ENCODE measurements around the gene BIRC2.

DNA sequence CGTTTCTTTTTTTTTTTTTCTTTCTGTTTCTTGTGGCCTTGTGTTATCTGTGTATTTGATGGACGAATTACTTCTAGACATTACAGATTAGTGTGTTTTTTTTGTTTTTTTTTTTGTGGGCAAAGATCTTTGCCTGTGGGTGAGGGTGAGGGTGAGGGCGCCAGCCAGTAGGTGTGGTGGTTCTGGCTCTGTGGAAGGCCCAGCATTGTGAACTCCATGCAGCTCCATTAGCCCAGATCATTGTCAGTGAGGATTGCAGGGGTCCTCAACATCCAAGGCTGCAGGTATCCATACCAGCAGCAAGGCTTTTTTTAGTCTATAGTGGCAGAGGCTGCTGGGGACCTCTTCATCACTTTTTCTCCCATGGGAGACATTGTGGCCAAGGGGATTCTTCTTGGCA lies 13.7 kb downstream of the BIRC2 start:
- TF ChIP-seq, protein P1, sequence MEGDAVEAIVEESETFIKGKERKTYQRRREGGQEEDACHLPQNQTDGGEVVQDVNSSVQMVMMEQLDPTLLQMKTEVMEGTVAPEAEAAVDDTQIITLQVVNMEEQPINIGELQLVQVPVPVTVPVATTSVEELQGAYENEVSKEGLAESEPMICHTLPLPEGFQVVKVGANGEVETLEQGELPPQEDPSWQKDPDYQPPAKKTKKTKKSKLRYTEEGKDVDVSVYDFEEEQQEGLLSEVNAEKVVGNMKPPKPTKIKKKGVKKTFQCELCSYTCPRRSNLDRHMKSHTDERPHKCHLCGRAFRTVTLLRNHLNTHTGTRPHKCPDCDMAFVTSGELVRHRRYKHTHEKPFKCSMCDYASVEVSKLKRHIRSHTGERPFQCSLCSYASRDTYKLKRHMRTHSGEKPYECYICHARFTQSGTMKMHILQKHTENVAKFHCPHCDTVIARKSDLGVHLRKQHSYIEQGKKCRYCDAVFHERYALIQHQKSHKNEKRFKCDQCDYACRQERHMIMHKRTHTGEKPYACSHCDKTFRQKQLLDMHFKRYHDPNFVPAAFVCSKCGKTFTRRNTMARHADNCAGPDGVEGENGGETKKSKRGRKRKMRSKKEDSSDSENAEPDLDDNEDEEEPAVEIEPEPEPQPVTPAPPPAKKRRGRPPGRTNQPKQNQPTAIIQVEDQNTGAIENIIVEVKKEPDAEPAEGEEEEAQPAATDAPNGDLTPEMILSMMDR (conservative IDR thresholded peaks at IDR 0.05; ENCODE audit: low read depth, low read length), result no peak
- no peak for TF ChIP-seq EZH2 (IDR thresholded peaks at IDR 0.05; ENCODE audit: borderline replicate concordance, low read depth, low read length, poor library complexity, severe bottlenecking)
